ENCODE data around the gene NUSAP1.
"Not testable (repeated sequence)": the region's sequence is repeated elsewhere in the genome, so short reads cannot be mapped to it uniquely, and the experiment has no call there.

The NUSAP1 gene

GRCh38 chr15:41334293-41335120 lies 1.8 kb downstream of the NUSAP1 start:
- no peak for DNase-seq

- DNase-seq = no peak
Observed at GRCh38 chr15:41336549-41336948, 3.9 kb downstream of the NUSAP1 start.

GRCh38 chr15:41337047-41337446 lies 4.4 kb downstream of the NUSAP1 start:
- no peak for DNase-seq

GRCh38 chr15:41337631-41338522 lies 5.2 kb downstream of the NUSAP1 start:
- DNase-seq = no peak

GRCh38 chr15:41340189-41340695 lies 7.6 kb downstream of the NUSAP1 start:
- no peak for DNase-seq

- no peak for DNase-seq
Observed at GRCh38 chr15:41341519-41341918, 8.8 kb downstream of the NUSAP1 start.

GRCh38 chr15:41347236-41347635 lies 14.6 kb downstream of the NUSAP1 start:
- DNase-seq = no peak

- no peak for DNase-seq
Observed at GRCh38 chr15:41350057-41350717, 17.5 kb downstream of the NUSAP1 start.

GRCh38 chr15:41354371-41354770 lies 21.7 kb downstream of the NUSAP1 start:
- DNase-seq = no peak

- DNase-seq = no peak
Observed at GRCh38 chr15:41367418-41367817, 34.7 kb downstream of the NUSAP1 start.

- no peak for DNase-seq
Observed at GRCh38 chr15:41377978-41378377, 45.3 kb downstream of the NUSAP1 start.

- not testable (repeated sequence) for DNase-seq
Observed at GRCh38 chr15:41383974-41384749, 51.5 kb downstream of the NUSAP1 start.

- no peak for DNase-seq
Observed at GRCh38 chr15:41387646-41388045, 55.0 kb downstream of the NUSAP1 start.

- DNase-seq = no peak
Observed at GRCh38 chr15:41392659-41393058, 60.0 kb downstream of the NUSAP1 start.

GRCh38 chr15:41394924-41395323 lies 62.2 kb downstream of the NUSAP1 start:
- no peak for DNase-seq

GRCh38 chr15:41396111-41396510 lies 63.4 kb downstream of the NUSAP1 start:
- DNase-seq = no peak

GRCh38 chr15:41401904-41402267 lies 69.2 kb downstream of the NUSAP1 start:
- DNase-seq = no peak

GRCh38 chr15:41407341-41407740 lies 74.7 kb downstream of the NUSAP1 start:
- DNase-seq = no peak

- no peak for DNase-seq
Observed at GRCh38 chr15:41408234-41408641, 75.6 kb downstream of the NUSAP1 start.

- DNase-seq = no peak
Observed at GRCh38 chr15:41411031-41411430, 78.3 kb downstream of the NUSAP1 start.

GRCh38 chr15:41411441-41411840 lies 78.8 kb downstream of the NUSAP1 start:
- DNase-seq = no peak

GRCh38 chr15:41416128-41416741 lies 83.6 kb downstream of the NUSAP1 start:
- DNase-seq = no peak
